MM.1S (cell line): ENCODE results near the gene MOB2.

Source experiments
- DNase-seq: peaks from one replicate; pipeline ENCODE4 v3.0.0-alpha.2; 2015
- H2AFZ ChIP-seq: fragments of 300-600 bp; sonication (generic); 2 replicates; pipeline ENCODE4 v1.6.0; 2016; ENCODE audit warnings: antibody characterized with exemption, low read length
- H3F3A ChIP-seq: fragments of 300-600 bp; sonication (generic); 2 replicates; pipeline ENCODE4 v1.6.1; 2016; ENCODE audit warnings: mild to moderate bottlenecking, antibody characterized with exemption, low read length, moderate library complexity, mixed read lengths; ENCODE audit not compliant: insufficient read depth
- H3K27ac ChIP-seq: fragments of 300-600 bp; sonication (generic); 2 replicates; pipeline ENCODE4 v1.5.1; 2016; ENCODE audit warnings: mild to moderate bottlenecking, low read length
- H3K27me3 ChIP-seq: fragments of 300-600 bp; sonication (generic); replicated peaks from 2 replicates; pipeline ENCODE4 v1.6.0; 2016; ENCODE audit warnings: low read length; ENCODE audit not compliant: insufficient read depth
- H3K36me3 ChIP-seq: fragments of 300-600 bp; sonication (generic); replicated peaks from 2 replicates; pipeline ENCODE4 v1.6.1; 2016; ENCODE audit warnings: mild to moderate bottlenecking, low read length, mixed read lengths; ENCODE audit not compliant: insufficient read depth
- H3K4me1 ChIP-seq: fragments of 300-600 bp; sonication (generic); 2 replicates; pipeline ENCODE4 v1.6.1; 2016; ENCODE audit warnings: low read length, mixed read lengths
- H3K4me2 ChIP-seq: fragments of 300-600 bp; sonication (generic); 2 replicates; pipeline ENCODE4 v1.6.0; 2016; ENCODE audit warnings: low read depth, low read length
- H3K4me3 ChIP-seq: fragments of 300-600 bp; sonication (generic); 2 replicates; pipeline ENCODE4 v1.5.1; 2016; ENCODE audit warnings: low read length, mixed read lengths
- H3K79me2 ChIP-seq: fragments of 300-600 bp; sonication (generic); 2 replicates; pipeline ENCODE4 v1.6.1; 2016; ENCODE audit warnings: mixed run types, low read length, mixed read lengths
- H3K9ac ChIP-seq: fragments of 300-600 bp; sonication (generic); 2 replicates; pipeline ENCODE4 v1.6.1; 2016; ENCODE audit warnings: low read length, mixed read lengths
- H3K9me2 ChIP-seq: fragments of 300-600 bp; sonication (generic); replicated peaks from 2 replicates; pipeline ENCODE4 v1.6.1; 2016; ENCODE audit warnings: mild to moderate bottlenecking, low read length, mixed read lengths; ENCODE audit not compliant: insufficient read depth
- H3K9me3 ChIP-seq: fragments of 300-600 bp; sonication (generic); replicated peaks from 2 replicates; pipeline ENCODE4 v1.6.1; 2016; ENCODE audit warnings: mild to moderate bottlenecking, low read length, mixed read lengths; ENCODE audit not compliant: insufficient read depth
- H4K20me1 ChIP-seq: fragments of 300-600 bp; sonication (generic); 2 replicates; pipeline ENCODE4 v1.6.1; 2016; ENCODE audit warnings: mild to moderate bottlenecking, low read length, moderate library complexity, mixed read lengths; ENCODE audit not compliant: insufficient read depth
- EZH2 ChIP-seq: fragments of 300-600 bp; sonication (generic); optimal IDR thresholded peaks from 2 replicates; pipeline ENCODE3; 2017; ENCODE audit warnings: low read depth, mild to moderate bottlenecking, antibody characterized with exemption, low read length, mixed read lengths
- EZH2phosphoT487 ChIP-seq: fragments of 300-600 bp; sonication (generic); IDR thresholded peaks from 2 replicates; pipeline ENCODE4 v1.6.1; 2018; ENCODE audit warnings: antibody characterized with exemption, low read length
- TF ChIP-seq, protein P1 (sequence below): fragments of 300-600 bp; sonication (generic); IDR thresholded peaks from 2 replicates; pipeline ENCODE4 v1.5.1; 2016; ENCODE audit warnings: antibody characterized with exemption, low read length, mixed read lengths

The MOB2 gene

GRCh38 chr11:1433568-1433967, 53.0 kb downstream of the MOB2 start:
- no peak overlapping the region for H3K9ac ChIP-seq
- H3K36me3 ChIP-seq = no peaks in the 10 kb centered on the region
- no peak overlapping the region for H3K4me2 ChIP-seq
- peaks cover 8% of the 10 kb centered on the region for H3K27me3 ChIP-seq
- H3F3A ChIP-seq = no peaks in the 10 kb centered on the region
- H3K27ac ChIP-seq = no peak overlapping the region
- no peaks in the 10 kb centered on the region for H3K9me2 ChIP-seq
- H3K9me3 ChIP-seq = no peaks in the 10 kb centered on the region
- no peak overlapping the region for H3K4me3 ChIP-seq
- H3K79me2 ChIP-seq = no peaks in the 10 kb centered on the region
- TF ChIP-seq, protein P1, sequence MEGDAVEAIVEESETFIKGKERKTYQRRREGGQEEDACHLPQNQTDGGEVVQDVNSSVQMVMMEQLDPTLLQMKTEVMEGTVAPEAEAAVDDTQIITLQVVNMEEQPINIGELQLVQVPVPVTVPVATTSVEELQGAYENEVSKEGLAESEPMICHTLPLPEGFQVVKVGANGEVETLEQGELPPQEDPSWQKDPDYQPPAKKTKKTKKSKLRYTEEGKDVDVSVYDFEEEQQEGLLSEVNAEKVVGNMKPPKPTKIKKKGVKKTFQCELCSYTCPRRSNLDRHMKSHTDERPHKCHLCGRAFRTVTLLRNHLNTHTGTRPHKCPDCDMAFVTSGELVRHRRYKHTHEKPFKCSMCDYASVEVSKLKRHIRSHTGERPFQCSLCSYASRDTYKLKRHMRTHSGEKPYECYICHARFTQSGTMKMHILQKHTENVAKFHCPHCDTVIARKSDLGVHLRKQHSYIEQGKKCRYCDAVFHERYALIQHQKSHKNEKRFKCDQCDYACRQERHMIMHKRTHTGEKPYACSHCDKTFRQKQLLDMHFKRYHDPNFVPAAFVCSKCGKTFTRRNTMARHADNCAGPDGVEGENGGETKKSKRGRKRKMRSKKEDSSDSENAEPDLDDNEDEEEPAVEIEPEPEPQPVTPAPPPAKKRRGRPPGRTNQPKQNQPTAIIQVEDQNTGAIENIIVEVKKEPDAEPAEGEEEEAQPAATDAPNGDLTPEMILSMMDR = no peak
- no peak for TF ChIP-seq EZH2
- no peak for TF ChIP-seq EZH2phosphoT487
- no peaks in the 10 kb centered on the region for H3K4me1 ChIP-seq
- no peak for DNase-seq
- H4K20me1 ChIP-seq = no peaks in the 10 kb centered on the region
- H2AFZ ChIP-seq = no peak overlapping the region

DNA sequence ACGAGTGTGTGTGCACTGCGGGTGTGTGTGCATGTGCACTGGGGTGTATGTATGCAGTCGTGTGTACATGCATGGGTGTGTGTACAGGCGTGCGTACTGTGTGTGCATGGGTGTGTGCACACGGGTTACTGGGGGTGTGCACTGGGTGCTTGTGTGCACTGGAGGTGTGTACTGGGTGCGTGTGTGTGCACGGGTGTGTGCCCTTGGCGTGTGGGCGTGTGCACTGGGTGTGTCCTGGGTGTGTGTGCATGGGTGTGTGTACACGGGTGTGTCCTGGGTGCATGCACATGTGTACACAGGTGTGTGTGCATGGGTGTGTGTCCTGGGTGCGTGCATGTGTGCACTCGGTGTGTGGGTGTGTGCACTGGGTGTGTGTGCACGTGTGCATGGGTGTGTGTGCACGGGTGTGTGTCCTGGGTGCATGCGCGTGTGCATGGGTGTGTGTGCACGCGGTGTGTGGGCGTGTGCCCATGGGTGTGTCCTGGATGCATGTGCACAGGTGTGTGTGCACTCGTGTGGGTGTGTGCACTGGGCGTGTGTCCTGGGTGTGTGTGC, 57.7 kb downstream of the MOB2 start:
- no peaks in the 10 kb centered on the region for H3K79me2 ChIP-seq
- TF ChIP-seq, protein P1 = no peak
- no peak for TF ChIP-seq EZH2
- no peak for TF ChIP-seq EZH2phosphoT487
- no peak overlapping the region for H3K9ac ChIP-seq
- no peaks in the 10 kb centered on the region for H3F3A ChIP-seq
- no peaks in the 10 kb centered on the region for H3K9me2 ChIP-seq
- H3K4me2 ChIP-seq = no peak overlapping the region
- no peaks in the 10 kb centered on the region for H3K9me3 ChIP-seq
- DNase-seq = no peak
- H3K36me3 ChIP-seq = no peaks in the 10 kb centered on the region
- H4K20me1 ChIP-seq = no peaks in the 10 kb centered on the region
- no peaks in the 10 kb centered on the region; the same call in 1 of the 2 replicates for H3K27me3 ChIP-seq
- H3K27ac ChIP-seq = no peak overlapping the region
- H3K4me1 ChIP-seq = no peaks in the 10 kb centered on the region
- H2AFZ ChIP-seq = no peak overlapping the region
- H3K4me3 ChIP-seq = no peak overlapping the region

GRCh38 chr11:1425439-1425838, 61.1 kb downstream of the MOB2 start:
- Histone ChIP-seq H3K27ac (no peak overlapping the region), H3K4me1 (no peaks in the 10 kb centered on the region), H3K9ac (no peak overlapping the region), H3K9me3 (no peaks in the 10 kb centered on the region), H3K4me3 (no peak overlapping the region), H3K4me2 (no peak overlapping the region), H3K36me3 (no peaks in the 10 kb centered on the region), H2AFZ (no peak overlapping the region), H3K27me3 (no peaks in the 10 kb centered on the region; the same call in 1 of the 2 replicates), H3K79me2 (no peaks in the 10 kb centered on the region), H4K20me1 (no peaks in the 10 kb centered on the region), H3F3A (no peaks in the 10 kb centered on the region), H3K9me2 (no peaks in the 10 kb centered on the region)
- TF ChIP-seq EZH2phosphoT487 (no peak), EZH2 (no peak)
- TF ChIP-seq, protein P1 = no peak
- DNase-seq = no peak
